ENCODE measurements around the gene HLCS. TPM values are rescaled to one million over a fixed set of nuclear protein-coding genes. Genes with fewer than 3 reads are reported as not detected.
A peak's percentile ranks its signal among the peaks of the same experiment; 100 is the strongest.

Gene HLCS
- total and polyA plus RNA-seq, 7 donors = 3.0 to 26.0 (median 12.5) TPM

- intact Hi-C loops (cut with DNase I) = no loop called here
- 93 to 94% methylated on average over 9 of the region's 9 CpGs for WGBS, 2 donors
- Histone ChIP-seq H3K27me3 (peaks cover 9 to 49% (median 14%) of the 10 kb centered on the region in 3 donors), H3K27ac (no peak overlapping the region), H3K36me3 (no peaks in the 10 kb centered on the region), H3K4me3 (no peak overlapping the region), H3K4me1 (peaks cover 0 to 11% (median 6%) of the 10 kb centered on the region in 4 donors), H3K9me3 (no peaks in the 10 kb centered on the region)
- DNase-seq = no peak
- TF ChIP-seq EP300 (IDR thresholded peaks at IDR 0.05) = no peak
Observed at GRCh38 chr21:36743446-36743845, 223.0 kb downstream of the HLCS start.

- Histone ChIP-seq H3K36me3 (no peaks in the 10 kb centered on the region), H3K27me3 (peaks cover 7 to 47% (median 10%) of the 10 kb centered on the region in 3 donors), H3K4me3 (no peak overlapping the region), H3K4me1 (peaks cover 0 to 8% (median 4%) of the 10 kb centered on the region in 4 donors), H3K27ac (no peak overlapping the region), H3K9me3 (no peaks in the 10 kb centered on the region)
- WGBS, 2 donors = 92 to 93% methylated on average over 7 of the region's 7 CpGs
- TF ChIP-seq EP300 (IDR thresholded peaks at IDR 0.05) = no peak
- TF ChIP-seq POLR2A (IDR thresholded peaks at IDR 0.05) = no peak
- no peak for TF ChIP-seq CTCF (IDR thresholded peaks at IDR 0.05)
- TF ChIP-seq POLR2AphosphoS5 (IDR thresholded peaks at IDR 0.05) = no peak
- no peak for DNase-seq
- intact Hi-C loops (cut with DNase I) = no loop called here
Observed at GRCh38 chr21:36743008-36743407, 223.5 kb downstream of the HLCS start.

GRCh38 chr21:36741506-36741905 is 225.0 kb downstream of the HLCS start:
- intact Hi-C loops (cut with DNase I) = no loop called here
- no peak for TF ChIP-seq EP300 (IDR thresholded peaks at IDR 0.05)
- no peak for TF ChIP-seq POLR2AphosphoS5 (IDR thresholded peaks at IDR 0.05)
- TF ChIP-seq POLR2A (IDR thresholded peaks at IDR 0.05) = no peak
- no peak for TF ChIP-seq CTCF (IDR thresholded peaks at IDR 0.05)
- no peaks in the 10 kb centered on the region for H3K4me1 ChIP-seq
- no peaks in the 10 kb centered on the region for H3K9me3 ChIP-seq
- 92 to 93% methylated on average over 21 of the region's 21 CpGs for WGBS, 2 donors
- H3K4me3 ChIP-seq = no peak overlapping the region
- H3K27ac ChIP-seq = no peak overlapping the region
- no peak for DNase-seq
- H3K27me3 ChIP-seq = peaks cover 0 to 39% (median 0%) of the 10 kb centered on the region in 3 donors
- no peaks in the 10 kb centered on the region for H3K36me3 ChIP-seq

- peak; percentile 35 for DNase-seq
- Histone ChIP-seq H3K27ac (no peak overlapping the region), H3K4me1 (no peaks in the 10 kb centered on the region), H3K9me3 (peaks cover 0 to 4% (median 0%) of the 10 kb centered on the region in 4 donors), H3K4me3 (no peak overlapping the region), H3K36me3 (no peaks in the 10 kb centered on the region), H3K27me3 (peaks cover 0 to 37% (median 7%) of the 10 kb centered on the region in 3 donors)
- 76 to 80% methylated on average over 12 of the region's 12 CpGs for WGBS, 2 donors
- intact Hi-C loops (cut with DNase I) = no loop called here
- TF ChIP-seq EP300 (IDR thresholded peaks at IDR 0.05) (no peak), CTCF (IDR thresholded peaks at IDR 0.05) (no peak), POLR2A (IDR thresholded peaks at IDR 0.05) (no peak), POLR2AphosphoS5 (IDR thresholded peaks at IDR 0.05) (no peak)
Observed at GRCh38 chr21:36738489-36739126, 227.9 kb downstream of the HLCS start.

GRCh38 chr21:36735724-36736320 is 230.6 kb downstream of the HLCS start:
- no peak overlapping the region for H3K4me3 ChIP-seq
- intact Hi-C loops (cut with DNase I) = no loop called here

More at GRCh38 chr21:36735724-36736320, 230.6 kb downstream of the HLCS start:
- H3K27ac ChIP-seq = no peak overlapping the region
- peaks cover 0 to 51% (median 7%) of the 10 kb centered on the region in 3 donors for H3K27me3 ChIP-seq
- no peaks in the 10 kb centered on the region for H3K4me1 ChIP-seq
- TF ChIP-seq EP300 (IDR thresholded peaks at IDR 0.05) (no peak), POLR2AphosphoS5 (IDR thresholded peaks at IDR 0.05) (no peak), CTCF (IDR thresholded peaks at IDR 0.05) (no peak), POLR2A (IDR thresholded peaks at IDR 0.05) (no peak)
- no peak for DNase-seq
- 85 to 86% methylated on average over 15 of the region's 15 CpGs for WGBS, 2 donors
- H3K36me3 ChIP-seq = no peaks in the 10 kb centered on the region
- peaks cover 0 to 4% (median 0%) of the 10 kb centered on the region in 4 donors for H3K9me3 ChIP-seq

Data from sigmoid colon (tissue), 7 donors.